NCI-H82 (cell line): ENCODE data around the gene RNFT2.
A peak's percentile ranks its signal among the peaks of the same experiment; 100 is the strongest.

Source experiments
- DNase-seq: peaks from one replicate; lab custom pipeline; 2025; lab: John Stamatoyannopoulos, UW

Gene RNFT2

DNA sequence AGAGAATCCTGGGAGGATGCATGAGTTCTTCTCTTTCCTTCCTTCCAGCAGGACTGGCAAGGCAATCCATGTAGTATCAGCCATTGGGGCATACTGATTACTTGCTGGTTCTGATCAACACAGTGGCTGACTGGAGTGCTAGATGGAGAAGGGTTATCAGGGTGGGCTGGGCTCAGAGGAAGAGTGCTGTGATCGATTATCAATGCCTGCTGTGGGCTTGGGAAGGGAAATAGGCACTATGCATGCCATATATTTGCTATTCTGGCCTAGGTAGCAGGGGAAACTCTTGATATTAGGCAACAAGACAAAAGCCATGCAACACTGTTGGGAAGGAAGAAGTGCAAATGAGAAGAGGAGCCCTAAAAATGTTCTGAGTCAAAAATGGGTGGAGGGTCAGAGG lies 97.4 kb downstream of the RNFT2 start:
- DNase-seq: no peak

GRCh38 chr12:116837097-116837496 lies 99.0 kb downstream of the RNFT2 start:
- DNase-seq: no peak

GRCh38 chr12:116838365-116838764 lies 100.2 kb downstream of the RNFT2 start:
- DNase-seq: no peak

- DNase-seq: no peak
These were observed 101.2 kb downstream of the RNFT2 start for GRCh38 chr12:116839287-116839830.

- DNase-seq: no peak
These were observed 105.0 kb downstream of the RNFT2 start for GRCh38 chr12:116843085-116843484.

DNA sequence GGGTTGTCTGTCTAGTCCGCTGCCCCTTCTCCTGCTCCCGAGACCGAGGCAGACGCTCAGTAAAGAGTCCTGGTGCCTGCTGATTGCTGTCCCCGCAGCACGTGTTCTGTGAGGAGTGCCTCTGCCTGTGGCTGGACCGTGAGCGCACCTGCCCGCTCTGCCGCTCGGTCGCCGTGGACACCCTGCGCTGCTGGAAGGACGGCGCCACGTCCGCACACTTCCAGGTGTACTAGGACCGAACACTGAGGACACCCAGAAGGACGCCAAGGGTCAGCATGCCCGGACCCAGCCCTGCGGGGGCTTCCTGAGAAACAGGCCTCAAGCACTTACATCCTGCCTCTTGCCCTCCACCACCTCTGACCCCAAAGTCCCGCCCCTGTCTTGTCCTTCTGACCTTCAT lies 111.1 kb downstream of the RNFT2 start:
- DNase-seq: no peak

GRCh38 chr12:116852303-116852702 lies 114.2 kb downstream of the RNFT2 start:
- no peak for DNase-seq

DNA sequence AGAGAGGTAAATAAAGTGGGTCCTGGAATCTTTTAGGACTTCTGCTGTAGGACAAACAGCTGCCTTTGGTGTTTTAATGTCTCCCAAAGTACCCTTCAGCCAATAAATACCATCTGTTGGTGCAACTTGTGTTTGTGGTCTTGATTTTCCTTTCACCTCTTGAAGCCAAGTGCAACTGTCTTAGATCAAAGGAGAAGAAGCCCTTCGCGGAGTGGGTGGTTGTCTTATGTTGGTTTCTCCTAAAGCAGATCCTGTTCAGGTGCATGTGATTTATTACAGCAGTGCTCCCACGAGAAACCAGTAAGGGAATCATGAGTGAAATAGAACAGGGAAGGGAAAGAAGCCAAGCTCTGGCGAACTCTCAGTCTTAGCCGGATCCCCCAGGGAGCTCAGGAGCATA lies 115.4 kb downstream of the RNFT2 start:
- no peak for DNase-seq

DNA sequence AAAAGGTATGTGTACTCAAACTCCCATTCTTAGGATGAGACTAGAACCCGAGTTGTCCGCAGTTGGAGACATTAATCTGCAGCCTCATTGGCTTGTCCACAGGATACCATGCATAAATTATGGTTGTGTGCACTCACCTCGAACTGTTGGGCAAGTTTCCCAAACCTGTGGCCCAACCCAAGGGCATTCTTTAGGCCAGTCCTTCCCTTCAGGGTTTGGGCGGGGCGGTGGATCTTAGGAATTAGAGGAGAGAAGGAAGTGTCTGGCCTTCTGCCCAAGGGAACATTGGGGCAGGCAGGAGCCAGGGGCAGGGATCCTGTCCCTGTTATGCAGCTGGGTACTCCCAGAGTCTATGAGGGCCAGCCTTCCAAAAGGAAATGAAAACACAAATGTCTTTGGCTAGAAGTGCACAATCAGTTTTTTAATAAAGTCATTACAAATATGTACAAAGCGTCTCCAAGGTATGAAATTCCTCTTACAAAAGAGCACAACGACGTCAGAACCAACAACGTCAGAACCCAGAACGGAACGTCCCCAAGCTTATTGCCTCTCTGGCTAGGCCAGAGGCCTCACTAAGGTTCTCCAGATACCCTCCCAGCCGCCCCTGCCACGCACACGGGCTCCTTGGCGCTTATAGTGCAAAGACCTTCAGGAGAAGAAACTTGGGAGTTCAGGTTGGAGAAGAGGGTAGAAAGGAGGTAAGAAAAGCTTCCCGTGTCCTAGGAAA lies 117.8 kb downstream of the RNFT2 start:
- no peak for DNase-seq

GRCh38 chr12:116856729-116857128 lies 118.6 kb downstream of the RNFT2 start:
- no peak for DNase-seq

DNA sequence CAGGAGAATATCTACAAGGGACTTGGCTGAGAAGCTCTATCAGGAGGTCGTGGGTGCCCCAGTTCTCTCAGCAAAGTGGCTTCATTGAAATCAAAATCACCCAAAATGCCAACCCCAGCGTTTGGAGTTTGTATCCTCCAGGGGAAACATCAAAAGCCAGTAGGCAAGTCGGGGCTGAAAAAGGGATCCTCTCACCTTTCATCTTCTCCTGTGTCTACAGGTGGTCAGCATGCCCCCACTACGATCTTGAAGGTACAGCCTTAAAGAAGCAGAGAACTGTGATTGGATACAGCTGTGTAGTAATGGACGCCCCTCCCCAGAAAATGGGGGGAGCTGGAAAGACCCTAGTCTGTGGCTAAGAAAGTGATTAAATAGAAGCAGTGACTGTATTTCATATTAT lies 121.0 kb downstream of the RNFT2 start:
- DNase-seq: no peak

DNA sequence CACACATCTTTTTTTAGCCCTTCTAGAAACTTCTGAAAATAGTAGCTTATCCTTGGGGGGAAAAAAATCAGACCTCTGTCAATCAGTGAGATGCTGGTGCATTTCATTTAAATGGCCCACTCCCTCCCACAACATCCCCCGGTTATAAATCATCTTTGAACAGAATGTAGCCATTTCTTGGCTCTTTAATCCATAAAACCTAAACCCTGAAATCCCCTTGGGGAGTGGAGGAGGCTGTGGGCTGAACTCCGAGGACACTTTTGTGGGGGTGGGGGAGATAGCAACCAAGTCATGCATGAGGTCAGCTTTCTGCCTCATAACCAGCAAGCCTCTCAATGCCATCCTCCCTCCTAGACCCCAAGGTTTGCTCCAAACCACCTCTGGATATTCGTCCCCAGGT lies 122.1 kb downstream of the RNFT2 start:
- DNase-seq: no peak

DNA sequence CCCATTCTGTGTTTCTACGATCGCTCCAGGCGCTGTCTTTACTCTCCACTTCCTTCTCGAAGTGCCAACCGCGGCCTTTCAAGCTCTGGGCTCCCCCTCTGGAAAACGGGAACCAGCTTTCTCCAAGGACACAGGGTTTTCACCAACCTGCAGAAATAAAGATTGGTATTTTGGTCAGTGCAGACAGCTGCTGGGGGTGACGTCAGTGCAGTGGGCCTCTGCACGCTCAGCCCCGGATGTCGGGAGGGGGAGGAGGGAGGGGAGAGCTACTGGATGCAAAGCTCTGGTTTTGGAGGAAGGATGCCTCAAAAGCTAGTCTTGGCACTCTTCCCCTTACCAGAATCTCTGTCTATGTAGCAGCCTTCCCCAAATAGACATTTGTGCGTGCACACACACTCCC lies 123.2 kb downstream of the RNFT2 start:
- peak; percentile 53 for DNase-seq

GRCh38 chr12:116862167-116862566 lies 124.1 kb downstream of the RNFT2 start:
- DNase-seq: no peak

- DNase-seq: peak; percentile 41
These were observed 125.2 kb downstream of the RNFT2 start for GRCh38 chr12:116863275-116863767.

- DNase-seq: no peak
These were observed 126.5 kb downstream of the RNFT2 start for GRCh38 chr12:116864371-116865160.

GRCh38 chr12:116867523-116867922 lies 129.4 kb downstream of the RNFT2 start:
- DNase-seq: no peak

- DNase-seq: no peak
These were observed 132.2 kb downstream of the RNFT2 start for GRCh38 chr12:116870306-116870705.

GRCh38 chr12:116874324-116874995 lies 136.3 kb downstream of the RNFT2 start:
- DNase-seq: no peak

DNA sequence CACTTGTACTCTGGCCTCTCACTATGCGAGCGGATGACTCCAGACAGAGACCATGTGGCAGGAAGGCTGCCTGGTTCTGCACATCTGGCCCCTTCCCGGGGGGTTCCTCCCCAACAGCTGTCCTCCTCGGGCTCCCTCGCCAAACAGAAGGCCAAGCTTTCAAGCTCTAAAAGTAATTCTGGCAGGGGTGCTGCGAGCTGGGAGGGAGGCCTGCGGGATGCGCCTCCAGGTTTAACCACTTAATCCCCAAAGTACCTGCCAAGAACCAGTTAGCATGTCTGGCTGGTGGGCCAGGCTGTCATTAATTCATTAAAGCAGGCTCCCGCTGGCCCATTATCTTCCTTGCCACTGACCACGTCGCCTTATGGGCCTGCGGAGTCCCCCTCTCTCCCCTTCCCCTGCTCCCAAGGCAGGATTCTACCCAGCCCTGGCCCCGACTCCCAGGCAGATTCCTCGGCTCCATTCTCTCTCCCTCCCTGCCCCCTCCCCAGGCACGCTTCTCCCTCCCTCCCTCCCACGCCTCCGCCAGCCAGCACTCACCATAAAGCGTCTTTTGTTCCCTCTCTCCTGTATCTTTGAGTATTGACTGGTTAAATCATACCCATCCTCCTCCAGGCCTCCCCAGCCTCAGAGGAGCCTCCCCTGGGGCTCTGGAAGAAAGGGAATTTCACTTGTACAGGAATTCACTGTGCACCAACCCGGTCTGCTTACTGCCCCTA lies 138.2 kb downstream of the RNFT2 start:
- peak; percentile 49 for DNase-seq

GRCh38 chr12:116878567-116879508 lies 140.7 kb downstream of the RNFT2 start:
- no peak for DNase-seq
